ENCODE data around the gene GNAZ.
"Not testable (repeated sequence)": the region's sequence is repeated elsewhere in the genome, so short reads cannot be mapped to it uniquely, and the experiment has no call there.

The GNAZ gene

DNA sequence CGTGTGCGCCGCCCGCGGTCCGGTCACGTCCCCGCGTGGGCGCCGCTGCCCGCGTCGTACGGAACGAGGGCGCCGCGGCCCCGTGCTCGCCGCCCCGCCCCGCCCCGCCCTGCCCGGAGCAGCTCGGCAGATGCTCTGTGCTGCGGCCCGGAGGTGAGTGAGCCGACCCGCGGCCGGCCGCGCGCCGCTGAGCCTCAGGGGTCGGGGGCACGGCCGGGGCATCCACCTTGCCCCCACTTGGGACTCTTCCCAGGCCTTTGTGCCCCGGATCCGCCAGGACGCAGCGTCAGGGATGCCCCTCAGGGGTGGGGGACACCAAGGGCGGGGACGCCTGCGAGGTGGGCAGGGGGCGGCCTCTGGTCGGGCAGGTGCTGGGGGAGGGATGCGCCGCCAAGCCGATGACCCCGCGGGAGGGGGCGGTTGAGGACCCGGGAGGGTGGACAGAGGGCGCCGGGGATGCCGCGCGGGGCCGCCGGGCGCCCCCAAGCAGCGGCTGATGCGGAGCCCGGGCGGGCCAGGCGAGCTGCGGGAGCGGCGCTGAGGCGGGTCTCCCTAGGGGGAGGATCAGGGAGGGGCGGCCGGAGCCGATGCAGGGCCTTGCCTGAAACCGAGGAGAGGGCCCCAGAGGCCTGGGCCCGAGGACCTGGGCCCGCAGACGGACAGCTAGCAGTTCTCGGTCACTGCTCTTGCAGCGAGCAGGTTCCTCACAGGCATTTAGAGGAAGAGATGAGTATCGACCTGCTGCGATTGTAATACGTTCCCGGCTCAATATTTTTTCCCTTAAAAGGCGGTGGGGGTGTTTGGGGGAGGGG, at the start of gene GNAZ:
Gene GNAZ (plus strand): TSS at position 102 of the 812 bp plus-strand sequence. CDS start 25,177 bp downstream, outside the sequence.
- DNase-seq, result no peak

- DNase-seq, result no peak
These were observed 49.5 kb upstream of the GNAZ start for GRCh38 chr22:23020659-23021293.

- not testable (repeated sequence) for DNase-seq
These were observed 48.5 kb upstream of the GNAZ start for GRCh38 chr22:23021660-23022353.

DNA sequence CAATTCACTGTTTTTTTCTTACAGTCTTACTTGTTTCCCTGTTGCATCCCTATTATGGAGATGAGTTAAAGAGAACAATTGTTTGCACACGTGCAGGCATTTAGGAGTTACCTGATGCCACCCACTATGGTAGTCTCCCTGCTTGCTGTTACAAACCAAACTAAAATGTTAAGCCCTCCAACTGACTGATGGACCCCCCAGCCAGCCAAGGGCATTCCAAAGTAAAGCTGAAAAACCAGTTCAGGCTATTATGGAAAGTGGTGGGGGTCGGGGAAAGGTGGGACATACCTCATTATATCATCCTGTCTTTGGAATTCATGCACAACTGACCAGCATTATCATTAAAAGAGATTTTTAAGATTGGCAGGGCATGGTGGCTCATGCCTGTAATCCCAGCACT, 47.0 kb upstream of the GNAZ start:
- no peak for DNase-seq

DNA sequence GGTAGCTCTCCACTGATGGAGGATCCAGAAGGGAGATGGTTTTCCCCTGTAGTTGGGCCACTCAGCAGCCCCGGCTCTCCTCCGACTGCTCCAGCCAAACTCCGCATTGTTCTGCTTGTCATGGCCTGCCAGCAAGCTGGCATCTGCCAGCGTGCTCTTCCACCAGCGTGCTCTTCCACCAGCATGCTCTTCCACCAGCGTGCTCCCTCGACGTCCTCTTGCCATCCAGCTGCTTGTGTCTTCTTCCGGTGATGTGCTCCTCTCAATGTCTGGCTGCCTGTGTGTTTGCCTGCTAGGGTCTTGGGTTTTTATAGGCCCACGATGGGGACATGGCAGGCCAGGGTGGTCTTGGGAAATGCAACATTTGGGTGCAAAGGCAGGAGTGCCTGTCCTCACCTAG, 43.5 kb upstream of the GNAZ start:
- no peak for DNase-seq

GRCh38 chr22:23027849-23028248, 42.5 kb upstream of the GNAZ start:
- not testable (repeated sequence) for DNase-seq

GRCh38 chr22:23029521-23030228, 40.6 kb upstream of the GNAZ start:
- DNase-seq, result no peak

- no peak for DNase-seq
These were observed 38.9 kb upstream of the GNAZ start for GRCh38 chr22:23031381-23031780.

- no peak for DNase-seq
These were observed 38.5 kb upstream of the GNAZ start for GRCh38 chr22:23031786-23032185.

DNA sequence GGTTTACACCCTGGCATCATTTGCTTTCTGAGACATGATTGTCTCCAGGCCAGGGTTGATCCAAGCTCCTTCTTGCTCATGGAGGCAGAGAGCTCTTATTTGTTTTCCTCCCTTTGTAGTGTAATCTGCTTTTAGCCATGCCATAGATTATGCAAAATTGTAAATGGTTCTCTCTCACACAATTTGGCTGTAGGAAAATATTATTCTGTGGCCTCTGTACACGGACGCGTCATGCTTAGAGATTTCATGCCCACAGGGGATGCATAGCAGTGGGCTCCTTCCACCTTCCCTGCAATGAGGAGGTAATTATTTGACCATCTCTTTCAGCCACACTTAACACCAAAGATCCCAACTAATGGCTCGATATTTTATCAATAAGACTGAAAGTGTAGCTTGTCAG, 37.7 kb upstream of the GNAZ start:
- DNase-seq, result no peak

GRCh38 chr22:23033116-23033905, 37.0 kb upstream of the GNAZ start:
- DNase-seq, result no peak

DNA sequence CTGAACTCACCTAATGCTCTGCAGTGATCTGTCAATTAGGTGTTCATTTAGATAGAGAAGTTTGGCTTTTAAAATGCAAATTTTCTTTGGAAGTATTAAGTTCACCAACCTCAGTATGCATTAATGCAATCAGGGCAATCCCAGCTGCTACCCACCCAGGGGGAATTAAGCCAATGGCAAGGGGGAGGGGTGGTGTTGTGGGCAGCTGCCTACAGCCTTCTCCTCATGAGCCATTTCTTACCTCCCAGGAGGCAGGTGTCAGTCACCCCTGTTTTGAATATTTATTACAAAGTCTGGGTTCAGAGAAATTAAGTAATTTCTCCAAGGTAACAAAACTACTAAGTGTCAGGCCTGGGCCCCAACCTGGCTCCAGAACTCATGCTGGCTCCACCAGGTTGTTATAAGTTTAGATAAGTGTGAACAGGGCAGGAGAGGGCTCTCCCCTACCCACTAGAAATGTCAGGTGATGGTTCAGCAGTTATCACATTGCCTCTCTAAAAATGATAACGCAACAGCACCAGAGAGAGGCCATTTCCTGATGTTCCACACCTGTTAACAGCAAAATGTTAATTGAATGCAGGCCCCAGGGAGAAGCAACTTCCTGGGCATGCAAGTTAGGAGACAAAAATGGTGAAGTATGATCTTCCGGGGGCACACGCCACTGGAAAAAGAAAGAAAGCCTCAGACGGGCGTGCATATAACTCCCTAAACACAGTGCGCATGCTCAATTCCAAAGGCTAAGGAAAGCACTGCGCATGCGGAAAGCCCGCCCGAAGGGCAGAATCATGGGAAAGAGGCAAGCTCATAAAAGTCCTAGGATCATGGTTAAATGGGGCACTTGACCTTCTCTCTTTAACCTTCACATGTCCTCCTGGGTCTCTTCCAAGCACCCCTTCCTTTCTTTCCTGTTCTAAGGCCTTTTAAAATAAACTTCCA, 35.4 kb upstream of the GNAZ start:
- no peak for DNase-seq

DNA sequence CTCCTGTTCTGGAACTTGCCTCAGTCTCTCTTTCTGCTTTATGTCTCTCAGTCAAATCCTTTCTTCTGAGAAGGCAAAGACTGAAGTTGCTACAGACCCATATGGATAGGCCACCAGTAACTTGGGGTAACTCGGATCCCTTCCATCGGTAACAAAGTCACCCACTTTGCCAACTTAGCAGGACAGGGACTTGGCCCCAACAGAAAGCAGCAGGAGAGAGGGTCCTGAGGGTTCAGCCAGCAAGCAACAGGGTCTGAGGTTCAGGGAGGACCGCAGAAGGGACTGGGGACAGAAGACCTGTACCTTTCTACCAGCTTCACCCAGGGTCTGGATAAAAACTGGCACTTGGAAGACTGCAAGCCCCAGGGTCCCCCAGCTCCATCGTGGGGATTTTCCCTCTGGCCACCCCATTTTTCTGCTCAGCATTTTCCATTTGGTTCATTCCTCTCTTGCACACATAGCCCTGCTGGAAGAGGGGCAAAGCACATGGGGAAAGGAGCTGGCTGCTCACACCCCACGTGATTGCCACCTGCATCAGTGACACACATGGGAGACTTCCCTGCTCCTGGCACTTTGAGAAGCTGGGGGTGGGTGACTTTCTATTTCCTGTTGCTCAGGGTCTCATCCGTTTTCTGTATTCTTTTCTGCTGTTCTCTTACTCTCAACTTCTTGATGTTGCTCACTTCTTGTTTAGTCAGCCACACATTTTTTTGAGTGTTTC, 34.6 kb upstream of the GNAZ start:
- DNase-seq, result no peak

GRCh38 chr22:23036684-23037428, 33.5 kb upstream of the GNAZ start:
- no peak for DNase-seq

DNA sequence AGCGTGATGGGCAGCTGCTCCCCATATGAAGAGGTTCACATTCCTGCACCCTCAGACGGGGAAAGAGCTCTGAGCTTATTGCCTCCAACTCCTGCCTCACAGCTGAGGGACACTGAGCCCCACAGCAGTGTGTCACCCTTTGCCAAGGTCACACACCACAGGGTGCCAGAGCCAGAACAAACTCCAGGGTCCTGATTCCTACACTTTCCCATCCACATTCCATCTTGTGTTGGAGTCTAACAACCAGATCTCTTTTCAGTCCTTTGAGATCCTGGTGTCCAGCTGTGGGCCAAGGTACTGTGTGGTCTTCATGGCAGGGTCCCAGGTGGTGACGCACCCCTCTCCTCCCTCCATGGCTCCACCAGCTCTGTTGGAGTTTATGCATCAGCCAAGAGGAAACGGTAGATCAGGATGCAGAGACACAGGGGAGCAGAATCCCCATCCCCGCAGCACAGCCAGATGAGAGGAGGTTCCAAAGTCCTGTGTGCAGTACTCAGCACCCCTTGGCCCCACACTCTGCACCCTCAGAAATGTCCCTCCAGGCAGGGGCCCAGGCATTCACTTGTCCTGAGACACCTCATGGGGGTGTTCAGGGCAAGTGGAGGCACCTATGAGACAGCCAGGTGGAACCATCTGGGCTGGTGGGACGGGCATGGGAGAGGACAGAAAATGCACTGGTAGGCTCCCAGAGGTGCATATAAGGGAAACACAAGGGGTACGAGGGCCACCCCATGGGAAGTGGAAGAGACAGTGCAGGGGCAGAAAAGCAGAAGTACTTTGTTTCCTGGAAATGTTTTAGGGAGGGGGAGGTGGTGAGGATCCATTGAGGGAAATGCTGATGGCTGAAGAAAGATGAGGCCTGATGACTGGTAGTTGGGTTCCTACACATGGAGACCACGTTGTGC, 32.6 kb upstream of the GNAZ start:
- no peak for DNase-seq

GRCh38 chr22:23038334-23038642, 32.0 kb upstream of the GNAZ start:
- no peak for DNase-seq

- DNase-seq, result no peak
These were observed 31.4 kb upstream of the GNAZ start for GRCh38 chr22:23038902-23039301.

GRCh38 chr22:23042179-23042578, 28.1 kb upstream of the GNAZ start:
- DNase-seq, result no peak

DNA sequence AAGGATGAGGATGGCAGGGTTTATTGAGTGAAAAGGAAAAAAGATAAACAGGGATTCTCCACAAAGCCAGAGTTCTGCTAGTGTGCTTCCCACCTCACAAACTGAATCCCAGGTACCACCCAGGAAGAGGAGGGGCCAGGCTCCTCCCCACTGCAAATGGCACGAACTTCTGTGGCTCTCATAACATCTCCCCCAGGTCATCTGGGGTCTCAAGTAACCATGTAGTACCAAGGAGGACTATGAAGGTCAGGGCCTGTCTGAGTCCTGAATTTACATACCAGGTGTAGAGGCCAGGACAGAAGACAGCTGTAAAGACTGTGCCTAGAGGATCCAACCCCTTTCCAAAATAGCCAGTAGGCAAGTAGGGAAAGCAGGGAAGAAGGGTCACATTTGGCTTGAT, 25.7 kb upstream of the GNAZ start:
- no peak for DNase-seq

Data from cortex of kidney (tissue), 1 donor.